NB4 (cell line): ENCODE results near the gene CDK5RAP3.

Experiments used
- POLR2A ChIP-seq: IDR thresholded peaks from 2 replicates; pipeline ENCODE4 v1.6.1; 2011; ENCODE audit warnings: mild to moderate bottlenecking; ENCODE audit not compliant: insufficient read length; ENCODE audit errors: extremely low read depth
- TF ChIP-seq, protein P1 (sequence below): IDR thresholded peaks from one replicate; pipeline ENCODE4 v1.5.1; 2012; ENCODE audit warnings: low read depth, low read length
- TF ChIP-seq, protein P2 (sequence below): IDR thresholded peaks from 2 replicates; pipeline ENCODE4 v1.6.1; 2011; ENCODE audit warnings: low read depth, low read length

- TF ChIP-seq, protein P1, sequence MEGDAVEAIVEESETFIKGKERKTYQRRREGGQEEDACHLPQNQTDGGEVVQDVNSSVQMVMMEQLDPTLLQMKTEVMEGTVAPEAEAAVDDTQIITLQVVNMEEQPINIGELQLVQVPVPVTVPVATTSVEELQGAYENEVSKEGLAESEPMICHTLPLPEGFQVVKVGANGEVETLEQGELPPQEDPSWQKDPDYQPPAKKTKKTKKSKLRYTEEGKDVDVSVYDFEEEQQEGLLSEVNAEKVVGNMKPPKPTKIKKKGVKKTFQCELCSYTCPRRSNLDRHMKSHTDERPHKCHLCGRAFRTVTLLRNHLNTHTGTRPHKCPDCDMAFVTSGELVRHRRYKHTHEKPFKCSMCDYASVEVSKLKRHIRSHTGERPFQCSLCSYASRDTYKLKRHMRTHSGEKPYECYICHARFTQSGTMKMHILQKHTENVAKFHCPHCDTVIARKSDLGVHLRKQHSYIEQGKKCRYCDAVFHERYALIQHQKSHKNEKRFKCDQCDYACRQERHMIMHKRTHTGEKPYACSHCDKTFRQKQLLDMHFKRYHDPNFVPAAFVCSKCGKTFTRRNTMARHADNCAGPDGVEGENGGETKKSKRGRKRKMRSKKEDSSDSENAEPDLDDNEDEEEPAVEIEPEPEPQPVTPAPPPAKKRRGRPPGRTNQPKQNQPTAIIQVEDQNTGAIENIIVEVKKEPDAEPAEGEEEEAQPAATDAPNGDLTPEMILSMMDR: no peak
- no peak for TF ChIP-seq POLR2A
- TF ChIP-seq, protein P2, sequence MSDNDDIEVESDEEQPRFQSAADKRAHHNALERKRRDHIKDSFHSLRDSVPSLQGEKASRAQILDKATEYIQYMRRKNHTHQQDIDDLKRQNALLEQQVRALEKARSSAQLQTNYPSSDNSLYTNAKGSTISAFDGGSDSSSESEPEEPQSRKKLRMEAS: no peak
Measured at GRCh38 chr17:47950448-47950847, 20.5 kb upstream of the CDK5RAP3 start.
